Osteocyte (in vitro differentiated cells): ENCODE data around the gene ATRIP. TPM values are rescaled to one million over a fixed set of nuclear protein-coding genes. Genes with fewer than 3 reads are reported as not detected.

Experiments
- DNase-seq: peaks from one replicate; pipeline ENCODE4 v3.0.0; 2021; ENCODE audit warnings: mixed read lengths; ENCODE audit not compliant: unreplicated experiment; ENCODE audit errors: extremely low spot score
- H3K27ac Mint-ChIP-seq: one replicate; pipeline ENCODE4 v1.8.0; 2021; ENCODE audit warnings: mild to moderate bottlenecking, mixed read lengths; ENCODE audit not compliant: unreplicated experiment
- H3K27me3 Mint-ChIP-seq: one replicate; pipeline ENCODE4 v1.8.0; 2021; ENCODE audit warnings: mixed read lengths; ENCODE audit not compliant: unreplicated experiment
- H3K36me3 Mint-ChIP-seq: one replicate; pipeline ENCODE4 v1.8.0; 2021; ENCODE audit warnings: mixed read lengths; ENCODE audit not compliant: unreplicated experiment
- H3K4me1 Mint-ChIP-seq: one replicate; pipeline ENCODE4 v1.8.0; 2021; ENCODE audit warnings: mixed read lengths; ENCODE audit not compliant: unreplicated experiment
- H3K4me3 Mint-ChIP-seq: one replicate; pipeline ENCODE4 v1.8.0; 2021; ENCODE audit warnings: mild to moderate bottlenecking, moderate library complexity, mixed read lengths; ENCODE audit not compliant: unreplicated experiment
- H3K9me3 Mint-ChIP-seq: one replicate; pipeline ENCODE4 v1.8.0; 2021; ENCODE audit warnings: mixed read lengths; ENCODE audit not compliant: unreplicated experiment
- total RNA-seq: library from RNA; stranded (reverse); gene quantifications from 2 replicates; pipeline ENCODE4 v1.2.1, GENCODE V29; 2021
- TF ChIP-seq, protein P1 (sequence below): fragments of 200-600 bp; sonication (generic); IDR thresholded peaks from 2 replicates; pipeline ENCODE4 v1.5.0; 2021; ENCODE audit warnings: antibody characterized with exemption, mild to moderate bottlenecking, moderate library complexity

Gene ATRIP
- total RNA-seq, 1 donor from 2014 or later = 8.5 TPM

- TF ChIP-seq, protein P1, sequence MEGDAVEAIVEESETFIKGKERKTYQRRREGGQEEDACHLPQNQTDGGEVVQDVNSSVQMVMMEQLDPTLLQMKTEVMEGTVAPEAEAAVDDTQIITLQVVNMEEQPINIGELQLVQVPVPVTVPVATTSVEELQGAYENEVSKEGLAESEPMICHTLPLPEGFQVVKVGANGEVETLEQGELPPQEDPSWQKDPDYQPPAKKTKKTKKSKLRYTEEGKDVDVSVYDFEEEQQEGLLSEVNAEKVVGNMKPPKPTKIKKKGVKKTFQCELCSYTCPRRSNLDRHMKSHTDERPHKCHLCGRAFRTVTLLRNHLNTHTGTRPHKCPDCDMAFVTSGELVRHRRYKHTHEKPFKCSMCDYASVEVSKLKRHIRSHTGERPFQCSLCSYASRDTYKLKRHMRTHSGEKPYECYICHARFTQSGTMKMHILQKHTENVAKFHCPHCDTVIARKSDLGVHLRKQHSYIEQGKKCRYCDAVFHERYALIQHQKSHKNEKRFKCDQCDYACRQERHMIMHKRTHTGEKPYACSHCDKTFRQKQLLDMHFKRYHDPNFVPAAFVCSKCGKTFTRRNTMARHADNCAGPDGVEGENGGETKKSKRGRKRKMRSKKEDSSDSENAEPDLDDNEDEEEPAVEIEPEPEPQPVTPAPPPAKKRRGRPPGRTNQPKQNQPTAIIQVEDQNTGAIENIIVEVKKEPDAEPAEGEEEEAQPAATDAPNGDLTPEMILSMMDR = peak; percentile 100
- peak; percentile 93 for DNase-seq
- H3K27ac Mint-ChIP-seq = no peak overlapping the region
- H3K4me3 Mint-ChIP-seq = no peak overlapping the region
- H3K36me3 Mint-ChIP-seq = peaks cover 5% of the 10 kb centered on the region
- no peaks in the 10 kb centered on the region for H3K27me3 Mint-ChIP-seq
- no peaks in the 10 kb centered on the region for H3K9me3 Mint-ChIP-seq
- H3K4me1 Mint-ChIP-seq = peaks cover 28% of the 10 kb centered on the region
Measured at GRCh38 chr3:48435774-48436476, 10.6 kb upstream of the ATRIP start.

DNA sequence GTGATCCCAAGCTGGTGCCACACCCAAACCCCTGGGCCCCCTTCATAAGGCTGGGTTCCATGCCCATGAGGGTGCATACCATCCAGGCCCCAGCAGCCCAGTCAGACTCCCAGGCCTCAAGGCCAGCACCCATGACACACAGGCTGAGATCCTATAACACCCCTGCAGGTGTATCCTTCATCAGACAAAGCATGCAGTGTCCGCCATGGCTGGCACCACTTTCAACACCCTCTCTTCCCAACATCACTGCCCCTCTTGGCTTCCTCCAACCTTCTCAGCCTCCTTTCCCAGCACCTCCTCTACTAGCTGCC is 10.1 kb upstream of the ATRIP start:
- no peak overlapping the region for H3K27ac Mint-ChIP-seq
- peaks cover 31% of the 10 kb centered on the region for H3K4me1 Mint-ChIP-seq
- H3K36me3 Mint-ChIP-seq = peaks cover 5% of the 10 kb centered on the region
- DNase-seq = no peak
- H3K9me3 Mint-ChIP-seq = no peaks in the 10 kb centered on the region
- H3K4me3 Mint-ChIP-seq = no peak overlapping the region
- TF ChIP-seq, protein P1 = no peak
- H3K27me3 Mint-ChIP-seq = no peaks in the 10 kb centered on the region

GRCh38 chr3:48436855-48437254 is 9.7 kb upstream of the ATRIP start:
- H3K4me3 Mint-ChIP-seq = no peak overlapping the region
- no peaks in the 10 kb centered on the region for H3K9me3 Mint-ChIP-seq
- peaks cover 2% of the 10 kb centered on the region for H3K36me3 Mint-ChIP-seq
- TF ChIP-seq, protein P1 = no peak
- peaks cover 30% of the 10 kb centered on the region for H3K4me1 Mint-ChIP-seq
- DNase-seq = no peak
- H3K27me3 Mint-ChIP-seq = no peaks in the 10 kb centered on the region
- no peak overlapping the region for H3K27ac Mint-ChIP-seq

GRCh38 chr3:48437812-48438211 is 8.7 kb upstream of the ATRIP start:
- Mint-ChIP-seq H3K9me3 (no peaks in the 10 kb centered on the region), H3K27ac (no peak overlapping the region), H3K4me3 (no peak overlapping the region), H3K27me3 (no peaks in the 10 kb centered on the region), H3K36me3 (peaks cover 2% of the 10 kb centered on the region), H3K4me1 (peaks cover 33% of the 10 kb centered on the region)
- TF ChIP-seq, protein P1 = no peak
- no peak for DNase-seq

GRCh38 chr3:48439820-48440589 is 6.5 kb upstream of the ATRIP start, which contains the start of the genes CCDC51 and TMA7:
TSS of gene CCDC51 (minus strand) at chr3:48440119. CDS start at chr3:48435128, 4,991 bp downstream.
TSS of gene TMA7 (plus strand) at chr3:48440257. CDS start at chr3:48440297, 40 bp downstream.
- Mint-ChIP-seq H3K27ac (peak within 1 kb of the TSS; percentile 96), H3K27me3 (no peaks in the 10 kb centered on the region), H3K36me3 (peaks cover 5% of the 10 kb centered on the region), H3K9me3 (no peaks in the 10 kb centered on the region), H3K4me1 (peaks cover 33% of the 10 kb centered on the region), H3K4me3 (peak within 1 kb of the TSS; percentile 98)
- DNase-seq = peak; percentile 98
- TF ChIP-seq, protein P1 = no peak
